Fibroblast of lung (primary cell): ENCODE results near the gene PTGFR. TPM values are rescaled to one million over a fixed set of nuclear protein-coding genes. Genes with fewer than 3 reads are reported as not detected.

ENCODE experiments used
- DNase-seq, 2 donors: peaks; one replicate each; pipeline versions ENCODE4 v3.0.0 to v3.0.0-alpha.2; 2010; ENCODE audit warnings: low read depth in 2 of 2
- H2AFZ ChIP-seq: 2 replicates; pipeline ENCODE4 v1.5.1; 2012; ENCODE audit warnings: low read length, control low read depth, inconsistent platforms
- H3K27ac ChIP-seq: 2 replicates; pipeline ENCODE4 v1.5.1; 2011; ENCODE audit warnings: low read length, control low read depth; ENCODE audit not compliant: insufficient read depth
- H3K27me3 ChIP-seq: 2 replicates; pipeline ENCODE4 v1.5.1; 2011; ENCODE audit warnings: mild to moderate bottlenecking, low read length; ENCODE audit not compliant: control insufficient read depth, insufficient read depth
- H3K36me3 ChIP-seq: 2 replicates; pipeline ENCODE4 v1.5.1; 2011; ENCODE audit warnings: low read length; ENCODE audit not compliant: control insufficient read depth, insufficient read depth
- H3K4me1 ChIP-seq: 2 replicates; pipeline ENCODE4 v1.5.1; 2011; ENCODE audit warnings: low read length; ENCODE audit not compliant: control insufficient read depth, insufficient read depth; ENCODE audit errors: extremely low read depth
- H3K4me2 ChIP-seq: 2 replicates; pipeline ENCODE4 v1.5.1; 2011; ENCODE audit warnings: low read length, control low read depth; ENCODE audit not compliant: insufficient read depth; ENCODE audit errors: extremely low read depth
- H3K4me3 ChIP-seq, 4 experiments: fragments of 200-600 bp in 1 of 4; sonication (generic) in 1 of 4; replicated peaks in 1 of 4; 2 replicates each; pipeline ENCODE4 v1.5.1; 2011 to 2016; ENCODE audit warnings: low read length in 4 of 4, low read depth in 3 of 4, mild to moderate bottlenecking in 3 of 4, control low read depth in 2 of 4, inconsistent platforms in 1 of 4, mixed read lengths in 1 of 4; ENCODE audit not compliant: insufficient read depth in 1 of 4; ENCODE audit errors: control extremely low read depth in 1 of 4
- H3K79me2 ChIP-seq: 2 replicates; pipeline ENCODE4 v1.5.1; 2012; ENCODE audit warnings: mild to moderate bottlenecking, low read length, inconsistent platforms; ENCODE audit not compliant: control insufficient read depth, insufficient read depth
- H3K9ac ChIP-seq: 2 replicates; pipeline ENCODE4 v1.5.1; 2011; ENCODE audit warnings: mild to moderate bottlenecking, low read length, control low read depth; ENCODE audit not compliant: insufficient read depth
- H3K9me3 ChIP-seq: 2 replicates; pipeline ENCODE4 v1.5.1; 2012; ENCODE audit warnings: low read depth, low read length; ENCODE audit not compliant: control insufficient read depth, insufficient read depth
- H4K20me1 ChIP-seq: 2 replicates; pipeline ENCODE4 v1.5.1; 2011; ENCODE audit warnings: low read length; ENCODE audit not compliant: control insufficient read depth, insufficient read depth; ENCODE audit errors: extremely low read depth
- EZH2 ChIP-seq: IDR thresholded peaks from 2 replicates; pipeline ENCODE4 v1.5.1; 2012; ENCODE audit warnings: low read length, control low read depth, mild to moderate bottlenecking; ENCODE audit errors: missing control alignments
- polyA plus RNA-seq, 2 donors: library from polyadenylated mRNA; depleted of rRNA in 1 of 2; stranded (reverse) in 1 of 2; unstranded in 1 of 2; fragments of >200 nt; gene quantifications; 2 replicates each; pipeline ENCODE4 v1.2.1, GENCODE V29; 2011 to 2012; ENCODE audit warnings: missing spikeins in 1 of 2
- total RNA-seq: library from RNA; depleted of rRNA; stranded (reverse); fragments of >200 nt; gene quantifications from 2 replicates; pipeline ENCODE4 v1.2.1, GENCODE V29; 2014
- TF ChIP-seq, protein P1 (sequence below), 2 donors: IDR thresholded peaks in 1 of 2; conservative IDR thresholded peaks in 1 of 2; 1 replicate in 1 of 2; 2 replicates in 1 of 2; pipeline ENCODE4 v1.5.1; 2011 to 2012; ENCODE audit warnings: low read length in 2 of 2, control low read depth in 1 of 2, inconsistent platforms in 1 of 2, low read depth in 1 of 2, mild to moderate bottlenecking in 1 of 2

Gene PTGFR
- total and polyA plus RNA-seq, 2 donors (not counting 1 experiment from before 2014, with no cell fraction given) = 4.1 to 32.7 TPM

GRCh38 chr1:78526496-78526895 lies 35.7 kb downstream of the PTGFR start:
- Histone ChIP-seq H3K4me1 (no peaks in the 10 kb centered on the region), H3K9ac (no peak overlapping the region), H3K27me3 (no peaks in the 10 kb centered on the region), H3K36me3 (no peaks in the 10 kb centered on the region), H4K20me1 (no peaks in the 10 kb centered on the region), H3K79me2 (no peaks in the 10 kb centered on the region), H3K27ac (no peak overlapping the region), H3K4me3 (no peak overlapping the region), H3K4me2 (no peak overlapping the region), H2AFZ (no peak overlapping the region), H3K9me3 (no peaks in the 10 kb centered on the region)
- TF ChIP-seq, protein P1, sequence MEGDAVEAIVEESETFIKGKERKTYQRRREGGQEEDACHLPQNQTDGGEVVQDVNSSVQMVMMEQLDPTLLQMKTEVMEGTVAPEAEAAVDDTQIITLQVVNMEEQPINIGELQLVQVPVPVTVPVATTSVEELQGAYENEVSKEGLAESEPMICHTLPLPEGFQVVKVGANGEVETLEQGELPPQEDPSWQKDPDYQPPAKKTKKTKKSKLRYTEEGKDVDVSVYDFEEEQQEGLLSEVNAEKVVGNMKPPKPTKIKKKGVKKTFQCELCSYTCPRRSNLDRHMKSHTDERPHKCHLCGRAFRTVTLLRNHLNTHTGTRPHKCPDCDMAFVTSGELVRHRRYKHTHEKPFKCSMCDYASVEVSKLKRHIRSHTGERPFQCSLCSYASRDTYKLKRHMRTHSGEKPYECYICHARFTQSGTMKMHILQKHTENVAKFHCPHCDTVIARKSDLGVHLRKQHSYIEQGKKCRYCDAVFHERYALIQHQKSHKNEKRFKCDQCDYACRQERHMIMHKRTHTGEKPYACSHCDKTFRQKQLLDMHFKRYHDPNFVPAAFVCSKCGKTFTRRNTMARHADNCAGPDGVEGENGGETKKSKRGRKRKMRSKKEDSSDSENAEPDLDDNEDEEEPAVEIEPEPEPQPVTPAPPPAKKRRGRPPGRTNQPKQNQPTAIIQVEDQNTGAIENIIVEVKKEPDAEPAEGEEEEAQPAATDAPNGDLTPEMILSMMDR (conservative IDR thresholded peaks at IDR 0.05 in 1 of 2, IDR thresholded peaks at IDR 0.05 in 1 of 2; ENCODE audit: low read depth in 1 of 2, low read length in 2 of 2) = no peak
- no peak for TF ChIP-seq EZH2
- no peak for DNase-seq

DNA sequence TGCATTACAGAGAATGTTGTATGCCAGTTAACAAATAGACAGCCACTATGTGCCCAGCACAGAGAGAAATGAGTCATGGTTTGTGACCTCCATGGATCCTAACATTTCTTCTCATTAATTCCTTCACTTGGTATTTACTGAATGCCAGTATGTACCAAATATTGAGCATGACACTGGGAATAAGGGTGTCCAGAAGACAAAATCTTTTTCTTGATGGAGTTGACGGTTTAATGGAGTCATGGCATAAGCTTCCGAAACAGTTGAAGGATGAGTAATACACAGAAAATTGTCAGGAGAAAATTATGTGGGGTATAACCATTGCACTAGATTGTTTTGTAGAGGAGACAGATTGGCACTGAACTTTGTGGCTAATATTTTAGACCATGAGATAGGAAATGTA lies 36.9 kb downstream of the PTGFR start:
- no peak overlapping the region for H2AFZ ChIP-seq
- H3K27ac ChIP-seq = no peak overlapping the region
- H3K79me2 ChIP-seq = no peaks in the 10 kb centered on the region
- H3K9me3 ChIP-seq = no peaks in the 10 kb centered on the region
- H3K4me3 ChIP-seq = no peak overlapping the region
- H4K20me1 ChIP-seq = no peaks in the 10 kb centered on the region
- H3K4me2 ChIP-seq = no peak overlapping the region
- H3K36me3 ChIP-seq = no peaks in the 10 kb centered on the region
- TF ChIP-seq, protein P1 (conservative IDR thresholded peaks at IDR 0.05 in 1 of 2, IDR thresholded peaks at IDR 0.05 in 1 of 2; ENCODE audit: low read depth in 1 of 2, low read length in 2 of 2) = no peak
- no peak for TF ChIP-seq EZH2
- DNase-seq = peak in 1 of 2 donors; percentile 21
- H3K9ac ChIP-seq = no peak overlapping the region
- H3K4me1 ChIP-seq = no peaks in the 10 kb centered on the region
- no peaks in the 10 kb centered on the region for H3K27me3 ChIP-seq

GRCh38 chr1:78533527-78533926 lies 42.8 kb downstream of the PTGFR start:
- Histone ChIP-seq H2AFZ (no peak overlapping the region), H3K27me3 (no peaks in the 10 kb centered on the region), H3K36me3 (no peaks in the 10 kb centered on the region), H4K20me1 (no peaks in the 10 kb centered on the region), H3K79me2 (no peaks in the 10 kb centered on the region), H3K4me1 (no peaks in the 10 kb centered on the region), H3K9ac (no peak overlapping the region), H3K9me3 (no peaks in the 10 kb centered on the region), H3K27ac (no peak overlapping the region), H3K4me3 (no peak overlapping the region), H3K4me2 (no peak overlapping the region)
- TF ChIP-seq, protein P1 (conservative IDR thresholded peaks at IDR 0.05 in 1 of 2, IDR thresholded peaks at IDR 0.05 in 1 of 2; ENCODE audit: low read depth in 1 of 2, low read length in 2 of 2) = no peak
- TF ChIP-seq EZH2 = no peak
- no peak for DNase-seq
